OCI-LY3 (cell line): ENCODE measurements around the gene KRTAP3-2.

Experiments
- H2AFZ ChIP-seq: fragments of 200-600, 300-600 bp; shearing (Covaris generic); 2 replicates; pipeline ENCODE4 v1.6.0; 2014; ENCODE audit warnings: antibody characterized with exemption, low read depth, low read length
- H3K27ac ChIP-seq: fragments of 200-600, 300-600 bp; sonication (generic); 2 replicates; pipeline ENCODE4 v1.5.1; 2014; ENCODE audit warnings: mild to moderate bottlenecking, low read length, moderate library complexity, mixed read lengths
- H3K27me3 ChIP-seq: fragments of 200-600, 300-600 bp; sonication (generic); 2 replicates; pipeline ENCODE4 v1.6.1; 2014; ENCODE audit warnings: low read depth, low read length, mixed read lengths
- H3K36me3 ChIP-seq: fragments of 200-600, 300-600 bp; sonication (generic); replicated peaks from 2 replicates; pipeline ENCODE3; 2014; ENCODE audit warnings: low read depth, low read length, mixed read lengths
- H3K4me1 ChIP-seq: fragments of 300-600, 200-600 bp; sonication (generic); 2 replicates; pipeline ENCODE4 v1.6.1; 2014; ENCODE audit warnings: low read length, mixed read lengths
- H3K4me2 ChIP-seq: fragments of 200-600, 300-600 bp; sonication (generic); 2 replicates; pipeline ENCODE4 v1.6.1; 2014; ENCODE audit warnings: low read length, mixed read lengths
- H3K4me3 ChIP-seq: fragments of 300-600, 200-600 bp; sonication (generic); 2 replicates; pipeline ENCODE4 v1.5.1; 2014; ENCODE audit warnings: antibody characterized with exemption, mild to moderate bottlenecking, low read length, moderate library complexity
- H3K79me2 ChIP-seq: fragments of 300-600, 200-600 bp; shearing (Covaris generic); 2 replicates; pipeline ENCODE4 v1.6.1; 2014; ENCODE audit warnings: mild to moderate bottlenecking, low read length, mixed read lengths
- H3K9ac ChIP-seq: fragments of 300-600, 200-600 bp; shearing (Covaris generic); 2 replicates; pipeline ENCODE4 v1.6.0; 2014; ENCODE audit warnings: mild to moderate bottlenecking, low read length, moderate library complexity
- H3K9me3 ChIP-seq: fragments of 200-600, 300-600 bp; shearing (Covaris generic); 2 replicates; pipeline ENCODE4 v1.6.1; 2014; ENCODE audit warnings: low read length, mixed read lengths; ENCODE audit not compliant: insufficient read depth
- H4K20me1 ChIP-seq: fragments of 200-600, 300-600 bp; sonication (generic); 2 replicates; pipeline ENCODE4 v1.6.1; 2016; ENCODE audit warnings: low read length, mixed read lengths; ENCODE audit not compliant: insufficient read depth
- CTCF ChIP-seq: fragments of 200-600, 300-600 bp; sonication (generic); IDR thresholded peaks from 2 replicates; pipeline ENCODE4 v1.5.1; 2014; ENCODE audit warnings: antibody characterized with exemption, low read length, low read depth
- EZH2phosphoT487 ChIP-seq: fragments of 200-600 bp; shearing (Covaris generic); IDR thresholded peaks from 2 replicates; pipeline ENCODE4 v1.6.1; 2018; ENCODE audit warnings: antibody characterized with exemption, mixed run types, low read depth

Gene KRTAP3-2

GRCh38 chr17:41016578-41017215, 17.0 kb upstream of the KRTAP3-2 start:
- H4K20me1 ChIP-seq: no peaks in the 10 kb centered on the region
- H3K36me3 ChIP-seq: no peaks in the 10 kb centered on the region

GRCh38 chr17:41015454-41015853, 15.7 kb upstream of the KRTAP3-2 start:
- H3K4me1 ChIP-seq: no peaks in the 10 kb centered on the region
- H3K9me3 ChIP-seq: no peaks in the 10 kb centered on the region
- H3K9ac ChIP-seq: no peak overlapping the region
- no peaks in the 10 kb centered on the region for H4K20me1 ChIP-seq
- TF ChIP-seq CTCF: no peak
- TF ChIP-seq EZH2phosphoT487: no peak
- no peak overlapping the region for H2AFZ ChIP-seq
- no peak overlapping the region for H3K4me3 ChIP-seq
- H3K27ac ChIP-seq: no peak overlapping the region
- H3K27me3 ChIP-seq: peaks cover 25% of the 10 kb centered on the region
- H3K36me3 ChIP-seq: no peaks in the 10 kb centered on the region
- no peak overlapping the region for H3K4me2 ChIP-seq
- no peaks in the 10 kb centered on the region for H3K79me2 ChIP-seq

More at GRCh38 chr17:41016578-41017215, 17.0 kb upstream of the KRTAP3-2 start:
- H2AFZ ChIP-seq: no peak overlapping the region
- no peak overlapping the region for H3K27ac ChIP-seq
- no peaks in the 10 kb centered on the region for H3K4me1 ChIP-seq
- no peak overlapping the region for H3K9ac ChIP-seq
- no peak overlapping the region for H3K4me2 ChIP-seq
- H3K9me3 ChIP-seq: no peaks in the 10 kb centered on the region
- no peaks in the 10 kb centered on the region for H3K79me2 ChIP-seq
- TF ChIP-seq EZH2phosphoT487: no peak
- TF ChIP-seq CTCF: no peak
- no peak overlapping the region for H3K4me3 ChIP-seq
- H3K27me3 ChIP-seq: peaks cover 19% of the 10 kb centered on the region

GRCh38 chr17:41013606-41014005, 13.9 kb upstream of the KRTAP3-2 start:
- Histone ChIP-seq H4K20me1 (no peaks in the 10 kb centered on the region), H2AFZ (no peak overlapping the region), H3K27ac (no peak overlapping the region), H3K27me3 (peaks cover 25% of the 10 kb centered on the region), H3K4me1 (no peaks in the 10 kb centered on the region), H3K79me2 (no peaks in the 10 kb centered on the region), H3K4me3 (no peak overlapping the region), H3K36me3 (no peaks in the 10 kb centered on the region), H3K4me2 (no peak overlapping the region), H3K9ac (no peak overlapping the region), H3K9me3 (no peaks in the 10 kb centered on the region)
- TF ChIP-seq CTCF: no peak

GRCh38 chr17:41013181-41013580, 13.5 kb upstream of the KRTAP3-2 start:
- H3K4me2 ChIP-seq: no peak overlapping the region

More at GRCh38 chr17:41013181-41013580, 13.5 kb upstream of the KRTAP3-2 start:
- Histone ChIP-seq H3K9me3 (no peaks in the 10 kb centered on the region), H3K36me3 (no peaks in the 10 kb centered on the region), H3K4me1 (no peaks in the 10 kb centered on the region), H4K20me1 (no peaks in the 10 kb centered on the region), H2AFZ (no peak overlapping the region), H3K27me3 (peaks cover 25% of the 10 kb centered on the region), H3K4me3 (no peak overlapping the region), H3K9ac (no peak overlapping the region), H3K79me2 (no peaks in the 10 kb centered on the region), H3K27ac (no peak overlapping the region)
- no peak for TF ChIP-seq CTCF
- TF ChIP-seq EZH2phosphoT487: no peak
